Globus pallidus (tissue), 1 donor: Measurements from ENCODE around the gene LITAFD.
"Not testable (repeated sequence)": the region's sequence is repeated elsewhere in the genome, so short reads cannot be mapped to it uniquely, and the experiment has no call there.

Source experiments
- DNase-seq: peaks from one replicate; pipeline ENCODE4 v3.0.0-alpha.2; 2015; ENCODE audit warnings: low spot score

LITAFD gene

GRCh38 chr16:8855972-8856371, 26.2 kb upstream of the LITAFD start:
- no peak for DNase-seq

GRCh38 chr16:8858994-8859912, 22.9 kb upstream of the LITAFD start:
- DNase-seq: no peak

- DNase-seq: no peak
Measured at GRCh38 chr16:8859913-8860881, 22.0 kb upstream of the LITAFD start.

GRCh38 chr16:8861563-8862308, 20.4 kb upstream of the LITAFD start:
- DNase-seq: peak; percentile 42

- DNase-seq: no peak
Measured at GRCh38 chr16:8862309-8863130, 19.6 kb upstream of the LITAFD start.

GRCh38 chr16:8863594-8864424, 18.3 kb upstream of the LITAFD start:
- DNase-seq: peak; percentile 97

- no peak for DNase-seq
Measured at GRCh38 chr16:8864480-8865110, 17.6 kb upstream of the LITAFD start.

GRCh38 chr16:8865145-8865882, 16.8 kb upstream of the LITAFD start:
- no peak for DNase-seq

- peak; percentile 74 for DNase-seq
Measured at GRCh38 chr16:8866118-8866883, 15.8 kb upstream of the LITAFD start.

- no peak for DNase-seq
Measured at GRCh38 chr16:8866884-8867215, 15.3 kb upstream of the LITAFD start.

GRCh38 chr16:8867216-8867931, 14.8 kb upstream of the LITAFD start:
- peak; percentile 58 for DNase-seq

GRCh38 chr16:8867932-8868415, 14.2 kb upstream of the LITAFD start:
- DNase-seq: no peak

- peak; percentile 92 for DNase-seq
Measured at GRCh38 chr16:8868416-8869211, 13.5 kb upstream of the LITAFD start, which contains the start of gene CARHSP1. TSS of gene CARHSP1 (minus strand) at chr16:8869006. CDS start at chr16:8859328, 9,678 bp downstream.

- DNase-seq: no peak
Measured at GRCh38 chr16:8869212-8869987, 12.8 kb upstream of the LITAFD start.

- not testable (repeated sequence) for DNase-seq
Measured at GRCh38 chr16:8869988-8870241, 12.2 kb upstream of the LITAFD start.

- DNase-seq: no peak
Measured at GRCh38 chr16:8872071-8872470, 10.1 kb upstream of the LITAFD start.
